Gastroesophageal sphincter (tissue), 3 donors: Measurements from ENCODE around the gene TRIM75.

Source experiments
- EP300 ChIP-seq: sonication (generic); formaldehyde crosslinking; IDR thresholded peaks from one replicate; pipeline ENCODE4 v1.6.1; 2017; ENCODE audit warnings: antibody characterized with exemption, mild to moderate bottlenecking
- POLR2A ChIP-seq, 2 donors: fragments of 450-650 bp; IDR thresholded peaks; one replicate each; pipeline ENCODE4 v1.6.1; 2017; ENCODE audit warnings: antibody characterized with exemption in 2 of 2, mild to moderate bottlenecking in 2 of 2, moderate library complexity in 1 of 2
- POLR2AphosphoS5 ChIP-seq: sonication (generic); formaldehyde crosslinking; IDR thresholded peaks from one replicate; pipeline ENCODE4 v1.6.1; 2017; ENCODE audit warnings: antibody characterized with exemption
- TF ChIP-seq, protein P1 (sequence below), 4 experiments: fragments of 200-600 bp in 2 of 4; fragments of 450-650 bp in 2 of 4; sonication (generic) in 1 of 4; IDR thresholded peaks; one replicate each; pipeline ENCODE4 v1.5.1; 2017 to 2019; ENCODE audit warnings: antibody characterized with exemption in 4 of 4, mild to moderate bottlenecking in 2 of 4, moderate library complexity in 2 of 4

DNA sequence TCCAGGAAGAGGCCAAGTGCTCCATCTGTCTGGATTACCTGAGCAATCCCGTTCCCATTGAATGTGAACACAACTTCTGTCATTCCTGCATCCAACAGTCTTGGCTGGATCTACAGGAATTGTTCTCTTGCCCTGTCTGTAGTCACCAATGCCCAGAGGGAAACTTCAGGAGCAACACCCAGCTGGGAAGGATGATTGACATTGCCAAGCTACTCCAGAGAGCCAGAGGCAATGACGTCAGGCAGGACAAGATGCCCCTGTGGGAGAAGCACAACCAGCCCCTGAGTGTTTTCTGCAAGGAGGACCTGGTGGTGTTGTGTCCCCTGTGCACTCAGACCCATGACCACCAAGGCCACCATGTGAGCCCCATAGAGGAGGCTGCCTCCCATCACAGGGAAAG is 43.2 kb upstream of the TRIM75 start:
- TF ChIP-seq EP300 (no peak), POLR2A (IDR thresholded peaks at IDR 0.05) (no peak), POLR2AphosphoS5 (no peak)
- TF ChIP-seq, protein P1, sequence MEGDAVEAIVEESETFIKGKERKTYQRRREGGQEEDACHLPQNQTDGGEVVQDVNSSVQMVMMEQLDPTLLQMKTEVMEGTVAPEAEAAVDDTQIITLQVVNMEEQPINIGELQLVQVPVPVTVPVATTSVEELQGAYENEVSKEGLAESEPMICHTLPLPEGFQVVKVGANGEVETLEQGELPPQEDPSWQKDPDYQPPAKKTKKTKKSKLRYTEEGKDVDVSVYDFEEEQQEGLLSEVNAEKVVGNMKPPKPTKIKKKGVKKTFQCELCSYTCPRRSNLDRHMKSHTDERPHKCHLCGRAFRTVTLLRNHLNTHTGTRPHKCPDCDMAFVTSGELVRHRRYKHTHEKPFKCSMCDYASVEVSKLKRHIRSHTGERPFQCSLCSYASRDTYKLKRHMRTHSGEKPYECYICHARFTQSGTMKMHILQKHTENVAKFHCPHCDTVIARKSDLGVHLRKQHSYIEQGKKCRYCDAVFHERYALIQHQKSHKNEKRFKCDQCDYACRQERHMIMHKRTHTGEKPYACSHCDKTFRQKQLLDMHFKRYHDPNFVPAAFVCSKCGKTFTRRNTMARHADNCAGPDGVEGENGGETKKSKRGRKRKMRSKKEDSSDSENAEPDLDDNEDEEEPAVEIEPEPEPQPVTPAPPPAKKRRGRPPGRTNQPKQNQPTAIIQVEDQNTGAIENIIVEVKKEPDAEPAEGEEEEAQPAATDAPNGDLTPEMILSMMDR (IDR thresholded peaks at IDR 0.05): no peak
